GM18508 (cell line): Measurements from ENCODE around the gene ERBB4.
"Not testable (repeated sequence)": the region's sequence is repeated elsewhere in the genome, so short reads cannot be mapped to it uniquely, and the experiment has no call there.

Experiments used
- ATAC-seq: cut with Tn5 transposase; IDR thresholded peaks from one replicate; pipeline ENCODE4 v1.9.1; 2021; ENCODE audit warnings: moderate number of reproducible peaks; ENCODE audit not compliant: insufficient read depth, unreplicated experiment

ERBB4 gene

DNA sequence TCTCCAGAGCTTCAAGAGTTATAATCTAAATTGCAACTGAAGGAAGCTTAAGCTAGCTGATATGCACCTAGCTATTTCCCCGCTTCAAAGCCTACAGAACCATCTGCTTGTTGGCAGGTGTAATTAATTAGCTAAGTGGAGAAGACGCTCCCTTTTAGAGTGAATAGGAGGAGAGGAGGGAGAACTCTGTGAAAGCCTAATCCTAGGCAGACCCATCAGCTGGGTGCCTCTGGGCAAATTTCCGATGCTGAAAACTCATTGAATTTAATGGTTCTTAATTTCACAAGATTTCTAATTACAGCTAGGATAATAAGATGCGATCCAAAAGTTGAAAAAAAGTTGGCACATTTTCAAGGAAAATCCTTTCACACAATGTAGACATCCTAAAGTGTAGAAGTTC is 735.9 kb downstream of the ERBB4 start:
- no peak for ATAC-seq

DNA sequence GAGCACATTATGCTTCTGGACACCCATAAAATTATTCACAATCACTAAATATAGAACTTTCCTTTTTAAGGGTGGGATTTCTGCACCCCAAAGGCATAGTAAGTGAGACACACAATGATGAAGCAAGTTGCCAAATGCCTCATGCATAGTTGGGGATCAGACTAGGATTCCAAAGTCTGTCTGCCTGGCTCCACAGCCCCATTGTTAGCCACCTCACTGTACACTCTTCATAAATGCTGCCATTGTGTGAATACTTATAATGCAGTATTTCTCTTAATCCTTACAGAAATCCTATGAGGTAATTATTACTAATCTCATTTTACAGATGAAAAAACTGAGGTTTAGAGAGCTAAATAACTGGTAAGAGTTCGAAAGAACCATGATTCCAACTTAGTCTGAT is 738.6 kb downstream of the ERBB4 start:
- no peak for ATAC-seq

DNA sequence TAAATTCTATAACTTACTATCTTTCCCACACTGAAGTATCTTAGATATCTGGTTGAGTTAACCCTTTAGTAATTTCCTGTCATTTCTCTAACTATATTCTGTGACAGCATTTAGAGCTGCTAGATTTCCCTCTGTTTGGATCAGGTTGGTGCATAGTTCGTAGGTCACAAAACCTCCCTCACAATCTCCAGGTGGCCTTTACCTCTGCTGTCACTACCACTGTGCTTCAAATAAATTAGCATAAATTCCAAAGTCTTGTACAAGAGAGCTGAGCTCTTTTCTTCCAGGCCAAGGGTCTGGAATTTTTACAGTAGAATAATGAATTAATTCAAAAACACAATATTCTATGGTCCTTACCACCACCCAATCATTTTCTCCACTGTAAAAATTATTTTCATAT is 739.7 kb downstream of the ERBB4 start:
- no peak for ATAC-seq

DNA sequence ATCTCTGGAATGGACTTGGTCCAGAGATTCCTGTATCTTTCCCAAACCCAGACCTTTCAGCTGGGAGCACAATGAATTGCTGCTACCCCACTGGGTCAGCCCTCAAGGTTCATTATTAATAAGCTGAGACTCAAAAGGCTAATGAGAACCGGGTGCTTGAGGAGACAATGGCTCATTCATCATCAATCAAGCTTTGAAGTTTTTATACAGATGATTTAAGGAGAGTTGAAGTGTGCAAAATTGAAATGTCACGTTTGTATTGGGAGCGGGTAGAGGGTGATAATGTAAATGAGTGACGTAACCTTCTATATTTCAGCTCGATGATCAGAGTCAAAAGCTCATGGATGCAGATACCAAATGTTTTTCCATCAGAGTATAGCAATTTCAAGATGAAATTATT is 744.9 kb downstream of the ERBB4 start:
- no peak for ATAC-seq

DNA sequence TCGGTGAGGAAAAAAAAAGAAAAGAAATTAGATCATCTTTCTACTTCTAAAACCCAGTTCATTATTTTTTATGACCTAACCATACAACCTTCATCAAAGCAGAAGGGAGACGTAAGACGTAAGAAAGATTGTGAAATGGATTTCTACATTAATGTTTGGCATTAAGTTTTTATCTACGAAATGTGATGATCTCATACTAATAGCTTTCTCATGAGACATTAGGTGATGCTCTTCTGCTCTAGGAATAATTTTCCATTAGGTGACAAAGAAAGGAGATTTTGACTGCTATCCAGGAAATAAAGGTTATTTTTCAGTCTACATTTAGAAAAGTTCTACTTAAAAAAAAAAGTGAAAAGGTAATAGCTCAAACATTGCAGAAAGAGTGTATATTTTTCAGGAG is 748.6 kb downstream of the ERBB4 start:
- no peak for ATAC-seq

DNA sequence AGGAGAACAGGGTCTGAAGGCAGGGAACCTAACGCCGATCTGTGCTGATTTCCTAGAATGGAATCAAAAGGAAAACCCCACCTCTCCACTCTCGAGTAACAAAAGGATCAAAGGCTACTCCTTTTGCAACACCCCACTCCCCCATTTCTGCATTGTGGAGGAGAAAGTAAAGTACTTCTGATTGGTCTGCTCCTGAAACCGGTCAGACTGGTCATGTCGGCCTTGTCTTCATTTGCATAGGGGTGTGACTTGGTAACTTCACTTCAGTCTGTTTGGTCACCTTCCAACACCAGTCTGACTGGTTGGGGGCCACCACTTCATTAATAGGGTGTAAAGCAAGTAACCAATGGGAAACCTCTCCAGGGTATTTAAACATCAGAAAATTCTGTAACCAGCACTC is 771.9 kb downstream of the ERBB4 start:
- no peak for ATAC-seq

DNA sequence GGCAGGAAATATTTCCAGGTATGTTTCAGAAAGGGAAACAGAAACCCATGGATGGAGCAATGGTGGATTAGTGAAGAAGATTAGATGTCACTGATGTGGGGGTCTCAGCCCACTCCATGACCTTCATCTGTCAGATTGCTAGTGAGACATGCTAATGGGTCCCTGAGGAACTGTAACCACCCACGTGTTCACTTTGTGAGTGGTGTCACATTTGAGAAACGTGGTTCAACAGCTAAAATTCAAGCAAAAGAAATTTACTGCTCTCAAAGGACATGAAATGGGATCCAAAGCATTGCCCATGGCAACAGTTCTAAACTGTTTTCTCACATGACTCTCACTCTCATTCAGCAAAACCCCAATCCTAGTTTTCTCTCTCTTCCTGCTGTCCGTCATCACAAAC is 776.1 kb downstream of the ERBB4 start:
- ATAC-seq, result no peak

DNA sequence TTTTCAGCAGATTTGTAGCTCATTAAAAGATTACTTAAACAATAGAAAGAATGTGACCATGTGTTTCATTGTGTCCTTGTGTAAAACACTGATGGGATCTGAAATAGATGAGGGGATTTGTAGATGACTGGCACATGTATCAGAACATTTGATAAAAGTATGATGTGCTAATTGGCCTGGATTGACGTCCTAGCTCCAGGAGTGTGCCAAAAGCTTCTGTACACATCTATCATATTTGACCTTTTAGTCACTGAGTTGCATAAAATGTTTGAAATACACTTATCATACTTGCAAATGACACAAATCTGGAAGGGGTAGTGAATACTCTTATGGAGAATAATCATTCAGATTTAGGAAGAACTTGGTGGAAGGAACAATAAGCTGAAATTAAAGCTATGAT is 778.5 kb downstream of the ERBB4 start:
- no peak for ATAC-seq

DNA sequence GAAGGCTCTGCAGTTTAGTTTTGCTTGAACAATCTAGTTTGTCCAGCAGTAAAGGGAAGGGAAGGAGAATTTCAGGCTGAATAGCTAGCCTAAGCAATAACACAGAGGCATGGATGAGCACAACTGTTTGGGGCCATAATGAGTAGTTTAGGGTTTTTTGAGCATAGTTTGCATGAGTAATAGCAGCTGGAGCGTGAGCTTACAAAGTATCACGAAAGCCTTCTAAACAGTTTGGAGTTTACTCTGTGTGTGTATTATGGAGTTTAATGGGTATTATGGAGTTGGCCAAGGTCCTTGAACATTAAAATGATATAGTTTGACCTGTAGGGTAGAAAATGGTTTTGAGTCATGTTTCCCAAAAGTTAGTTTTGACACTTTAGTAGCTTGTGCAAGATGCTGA is 782.3 kb downstream of the ERBB4 start:
- no peak for ATAC-seq

DNA sequence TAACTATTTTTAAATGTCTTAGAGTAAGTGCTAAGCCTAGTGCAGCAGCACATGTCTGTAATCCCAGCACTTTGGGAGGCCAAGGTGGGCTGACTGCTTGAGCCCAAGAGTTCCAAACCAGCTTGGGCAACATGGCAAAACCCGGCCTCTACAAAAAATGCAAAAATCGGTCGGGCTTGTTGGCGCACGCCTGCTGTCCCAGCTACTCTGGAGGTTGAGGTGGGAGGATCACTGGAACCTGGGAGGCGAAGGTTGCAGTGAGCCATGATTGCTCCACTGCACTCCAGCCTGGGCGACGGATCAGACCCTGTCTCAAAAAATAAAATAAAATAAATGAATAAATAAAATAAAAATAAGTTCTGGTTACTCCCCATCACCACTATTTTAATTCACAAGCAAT is 783.4 kb downstream of the ERBB4 start:
- ATAC-seq, result no peak

DNA sequence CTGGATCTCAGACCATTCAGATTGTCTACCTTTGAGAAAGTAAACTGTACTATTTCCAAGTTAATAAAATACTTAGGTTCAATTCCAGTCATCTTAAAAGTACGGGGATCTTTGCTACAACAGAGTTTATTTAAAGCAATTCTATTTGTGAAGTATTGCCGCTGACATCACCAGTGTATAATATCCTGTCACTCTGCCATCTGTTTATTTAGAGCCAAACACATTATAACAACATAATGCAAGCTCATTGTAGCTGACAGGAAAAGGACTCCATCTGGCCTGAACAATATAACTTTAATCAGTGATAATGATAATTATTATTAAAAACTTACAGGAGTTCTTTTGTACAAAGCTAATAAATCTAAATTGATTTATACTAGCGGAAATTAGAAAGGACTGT is 786.8 kb downstream of the ERBB4 start:
- no peak for ATAC-seq

DNA sequence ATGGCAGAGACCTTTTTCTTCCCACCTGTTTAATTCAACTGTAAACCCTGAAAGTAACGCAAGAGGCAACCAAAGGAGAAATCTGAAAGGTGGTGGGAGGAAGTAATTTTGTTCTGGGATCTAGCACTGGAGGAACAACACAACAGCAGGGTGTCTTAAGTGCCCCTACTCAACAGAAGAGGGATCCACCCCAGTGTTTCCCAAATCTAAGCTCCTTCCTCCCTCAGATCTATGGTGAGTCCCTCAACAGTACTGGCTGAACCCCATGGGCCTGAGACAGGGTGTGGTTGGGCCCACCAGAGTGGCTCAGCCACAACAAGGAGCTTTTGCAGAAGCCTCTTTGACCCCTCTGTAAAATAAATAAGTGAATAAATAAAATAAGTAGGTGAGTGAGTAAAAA is 790.3 kb downstream of the ERBB4 start:
- no peak for ATAC-seq

DNA sequence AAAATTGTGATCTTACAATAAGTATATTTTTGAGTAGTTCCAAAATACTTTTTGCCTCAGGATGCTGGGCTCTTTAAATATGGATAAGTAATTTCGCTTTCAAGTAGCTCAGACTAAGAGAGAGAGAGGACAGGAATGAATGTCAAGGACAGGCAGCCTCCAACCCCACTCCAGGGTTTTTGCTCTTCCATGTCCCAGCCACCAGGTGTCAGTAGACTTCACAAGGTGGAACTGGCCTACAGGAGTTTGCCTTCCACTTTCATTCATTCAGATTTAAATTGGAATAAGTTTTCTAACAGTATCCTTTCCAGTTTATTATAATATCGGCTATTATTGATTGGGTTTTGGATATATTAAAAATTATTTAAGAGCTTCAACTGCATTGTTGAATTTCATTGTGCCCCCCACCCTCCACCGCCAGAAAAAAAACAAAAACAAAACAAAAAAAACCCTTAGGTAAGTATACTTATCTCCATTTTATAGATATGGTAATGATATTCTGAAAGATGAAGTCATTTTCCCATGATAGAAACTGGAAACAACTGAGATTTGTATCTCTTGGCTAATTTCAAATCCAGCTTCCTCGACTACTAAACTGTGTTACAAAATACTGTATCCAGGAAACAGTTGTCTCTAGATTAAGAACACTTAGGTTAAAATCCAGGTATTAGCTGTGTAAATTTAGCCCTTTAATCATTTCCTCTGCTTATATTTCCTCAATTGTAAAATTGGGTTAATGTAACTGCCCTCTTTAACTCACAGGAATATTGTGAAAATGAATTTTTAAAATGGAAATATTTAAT is 793.1 kb downstream of the ERBB4 start:
- ATAC-seq, result peak; percentile 81

DNA sequence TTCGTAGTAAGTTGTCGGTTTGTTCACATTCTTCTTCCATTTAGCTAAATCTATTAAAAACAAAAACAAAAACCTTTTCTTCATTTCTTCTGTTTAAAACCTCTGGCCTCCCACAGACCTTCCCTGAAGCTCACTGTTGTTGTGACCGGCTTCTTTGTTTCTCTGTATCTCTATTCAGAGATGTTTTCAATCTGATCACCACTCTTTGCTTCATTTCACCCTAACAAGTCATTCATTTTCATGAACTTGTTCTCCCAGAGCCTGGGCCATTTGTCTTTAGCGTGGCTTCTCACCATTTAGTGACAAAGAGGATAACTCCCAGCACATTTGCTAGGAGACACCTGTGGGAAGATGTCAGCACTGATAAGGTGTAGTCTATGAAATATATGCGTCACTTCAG is 794.2 kb downstream of the ERBB4 start:
- no peak for ATAC-seq

DNA sequence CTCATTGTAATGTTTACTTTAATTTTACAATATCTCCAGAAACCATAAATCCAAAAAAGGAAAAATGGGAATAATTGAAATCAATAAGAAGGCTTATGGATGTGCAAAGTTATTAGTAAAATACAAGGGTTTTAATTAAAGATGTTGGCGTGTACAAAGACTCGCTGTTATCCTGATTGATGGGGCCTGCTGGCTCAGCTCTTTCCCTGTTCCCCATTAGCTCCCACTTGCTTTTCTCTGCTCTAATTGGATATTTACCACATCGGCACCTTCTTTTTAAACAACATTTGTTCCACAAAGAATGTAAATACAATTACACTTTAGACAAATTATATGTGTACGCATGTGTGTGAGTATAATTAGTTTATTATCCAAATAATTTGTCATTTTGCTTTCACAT is 796.6 kb downstream of the ERBB4 start:
- no peak for ATAC-seq

DNA sequence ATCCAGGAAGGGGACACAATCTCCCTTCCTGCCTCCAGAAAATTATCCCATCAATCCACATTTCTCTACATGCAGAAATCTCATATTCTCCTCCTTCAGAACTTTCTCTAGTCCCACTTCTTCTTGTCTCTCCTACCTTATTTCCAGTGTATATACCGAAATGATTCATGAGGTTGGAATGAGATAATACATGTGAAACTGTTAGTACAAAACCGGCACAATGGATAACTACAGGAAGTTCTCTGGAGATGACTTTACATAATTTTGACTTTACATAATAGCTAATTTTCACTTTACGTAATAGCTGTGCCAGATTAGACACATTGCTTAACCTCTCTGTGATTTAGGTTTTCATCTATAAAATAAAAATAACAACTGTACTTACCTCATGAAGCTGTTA is 801.3 kb downstream of the ERBB4 start:
- no peak for ATAC-seq

DNA sequence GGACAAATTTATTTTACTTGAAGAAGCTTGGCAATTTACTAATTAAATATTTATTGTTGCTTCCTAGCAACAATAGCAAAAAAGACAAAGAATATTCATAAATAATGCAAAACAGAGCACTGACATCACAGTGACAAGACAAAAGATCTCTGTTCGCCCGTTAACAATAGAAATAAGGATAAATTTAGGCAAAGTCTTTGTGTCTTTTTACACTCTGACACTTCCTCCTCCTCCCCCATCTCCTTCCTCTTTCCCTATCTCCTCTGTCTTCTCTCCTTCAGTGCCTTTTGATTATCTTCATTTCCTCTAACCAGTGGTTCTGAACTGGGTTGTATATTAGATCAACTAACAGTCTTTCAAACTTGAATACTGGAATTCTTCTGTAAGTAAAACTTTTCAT is 808.4 kb downstream of the ERBB4 start:
- no peak for ATAC-seq

DNA sequence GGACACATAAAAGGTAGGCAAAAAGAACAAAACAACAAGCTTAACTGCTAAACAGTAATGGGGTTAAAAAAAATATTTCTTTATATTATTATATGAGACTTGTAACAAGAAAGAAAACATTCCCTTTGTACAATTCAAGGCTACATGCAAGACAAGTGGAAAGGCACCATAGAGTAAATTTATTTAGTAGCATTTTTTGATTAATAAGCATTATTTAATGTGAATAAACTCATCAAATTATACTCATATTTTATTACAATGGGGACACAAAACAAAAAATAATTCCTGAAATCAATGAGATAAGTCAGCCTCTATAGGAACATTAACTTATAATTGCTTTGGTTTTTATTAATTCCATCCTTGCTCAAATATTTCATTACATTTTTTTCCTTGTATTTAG is 809.2 kb downstream of the ERBB4 start:
- no peak for ATAC-seq

DNA sequence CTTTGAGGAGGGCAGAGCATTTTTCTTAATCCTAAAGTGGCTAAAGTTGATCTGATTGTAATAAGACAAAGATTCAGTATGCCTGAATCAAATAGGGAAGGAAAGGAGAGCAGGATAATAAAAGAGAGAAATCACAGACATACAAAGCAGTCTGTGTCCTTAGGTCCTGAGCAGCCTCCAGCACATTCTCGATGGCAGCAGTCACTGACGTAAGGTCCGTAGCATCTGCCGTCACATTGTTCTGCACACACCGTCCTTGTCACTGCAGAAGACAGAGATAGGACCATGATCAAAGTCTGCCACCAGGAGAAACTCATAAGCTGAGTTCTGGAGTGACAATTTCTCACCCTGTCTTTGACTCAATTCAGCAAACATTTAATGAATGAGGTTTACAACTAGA is 813.7 kb downstream of the ERBB4 start:
- no peak for ATAC-seq

DNA sequence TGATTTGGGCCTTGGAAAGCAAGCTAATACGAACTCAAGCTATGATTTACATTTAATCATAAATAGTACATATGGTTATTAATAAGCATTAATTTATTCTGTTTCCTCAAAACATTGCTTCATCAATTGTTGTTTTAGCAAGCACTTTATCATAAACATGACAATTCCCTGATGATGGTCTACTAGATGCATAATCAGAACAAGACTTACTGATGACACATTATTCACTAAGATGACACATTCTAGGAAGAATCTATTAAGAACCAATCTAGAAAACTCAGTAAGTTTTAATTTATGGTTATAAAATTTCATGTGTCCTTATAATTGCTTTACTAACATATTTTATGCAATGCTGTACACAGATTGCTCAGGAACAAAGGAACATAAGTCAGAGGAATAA is 815.2 kb downstream of the ERBB4 start:
- ATAC-seq, result no peak

DNA sequence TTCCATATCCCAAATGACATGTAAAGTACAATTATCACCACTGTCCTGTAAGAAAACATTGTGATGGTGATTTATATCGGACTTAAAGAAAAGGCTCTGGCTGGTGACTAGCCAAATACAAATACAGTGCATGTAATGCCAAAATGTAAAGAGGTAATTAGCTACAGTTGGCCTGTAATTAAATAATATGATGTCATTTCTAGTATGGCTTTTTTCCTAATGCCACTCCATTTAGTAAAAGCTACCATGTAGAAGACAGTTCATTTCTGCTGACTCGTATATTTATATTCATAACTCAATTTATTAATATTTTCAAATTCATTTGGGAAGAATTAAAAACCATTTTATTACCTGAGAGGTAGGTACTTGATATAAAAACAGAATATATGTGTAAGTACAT is 815.7 kb downstream of the ERBB4 start:
- ATAC-seq, result no peak

DNA sequence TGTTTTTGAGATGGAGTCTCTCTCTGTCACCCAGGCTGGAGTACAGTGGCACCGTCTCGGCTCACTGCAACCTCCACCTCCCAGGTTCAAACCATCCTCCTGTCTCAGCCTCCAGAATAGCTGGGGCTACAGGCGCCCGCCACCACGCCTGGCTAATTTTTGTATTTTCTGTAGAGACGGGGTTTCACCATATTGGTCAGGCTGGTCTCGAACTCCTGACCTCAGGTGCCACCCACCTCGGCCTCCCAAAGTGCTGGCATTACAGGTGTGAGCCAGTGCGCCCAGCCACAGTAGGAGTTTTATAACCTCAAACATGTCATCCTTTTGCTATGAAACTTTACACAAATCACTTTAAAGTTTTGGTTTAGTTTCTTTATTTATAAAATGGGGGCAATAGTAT is 816.7 kb downstream of the ERBB4 start:
- ATAC-seq, result not testable (repeated sequence)

DNA sequence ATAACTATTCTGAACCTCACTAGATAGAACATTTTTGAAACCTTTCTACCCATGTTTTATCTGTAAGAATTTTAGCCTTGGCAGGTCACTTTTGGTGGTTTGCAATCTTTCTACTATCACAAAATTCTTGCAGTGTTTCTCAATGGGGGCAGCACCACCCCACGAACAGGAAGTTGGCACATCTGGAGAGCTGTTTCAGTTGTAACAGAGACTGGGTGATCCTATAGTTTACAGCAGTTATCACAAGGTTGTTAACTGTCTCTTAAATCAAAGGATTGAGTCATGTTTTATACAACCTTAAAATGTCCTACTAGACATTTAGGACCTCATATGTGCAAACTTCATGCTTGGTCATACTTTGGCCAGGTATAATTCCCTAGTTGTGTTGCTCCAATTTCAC is 829.2 kb downstream of the ERBB4 start:
- no peak for ATAC-seq
